HG03565 (cell line): ENCODE results near the gene POLR2J.
"Not testable (repeated sequence)": the region's sequence is repeated elsewhere in the genome, so short reads cannot be mapped to it uniquely, and the experiment has no call there.

Source experiments
- ATAC-seq: cut with Tn5 transposase; IDR thresholded peaks from one replicate; pipeline ENCODE4 v1.9.1; 2021; ENCODE audit warnings: mild to moderate bottlenecking, moderate library complexity; ENCODE audit not compliant: unreplicated experiment

Gene POLR2J

GRCh38 chr7:102467581-102468477 lies 10.9 kb downstream of the POLR2J start:
- no peak for ATAC-seq

GRCh38 chr7:102466097-102466496 lies 12.6 kb downstream of the POLR2J start:
- no peak for ATAC-seq

GRCh38 chr7:102464577-102465280 lies 14.0 kb downstream of the POLR2J start, which contains the start of the genes ALKBH4 and LRWD1:
TSS of gene ALKBH4 (minus strand) at chr7:102464863. CDS start at chr7:102464836, 27 bp downstream.
TSS of gene LRWD1 (plus strand) at chr7:102464984. CDS start at chr7:102465081, 97 bp downstream.
- peak; percentile 80 for ATAC-seq

- ATAC-seq, result no peak
Observed at GRCh38 chr7:102463841-102464576, 14.7 kb downstream of the POLR2J start.

- ATAC-seq, result no peak
Observed at GRCh38 chr7:102460467-102460866, 18.3 kb downstream of the POLR2J start.

- no peak for ATAC-seq
Observed at GRCh38 chr7:102459221-102459844, 19.4 kb downstream of the POLR2J start.

GRCh38 chr7:102457352-102457924 lies 21.3 kb downstream of the POLR2J start:
- no peak for ATAC-seq

- no peak for ATAC-seq
Observed at GRCh38 chr7:102456327-102456726, 22.4 kb downstream of the POLR2J start.

GRCh38 chr7:102455596-102455995 lies 23.1 kb downstream of the POLR2J start:
- ATAC-seq, result no peak

GRCh38 chr7:102454932-102455331 lies 23.8 kb downstream of the POLR2J start:
- ATAC-seq, result not testable (repeated sequence)

GRCh38 chr7:102454468-102454867 lies 24.3 kb downstream of the POLR2J start:
- no peak for ATAC-seq

- ATAC-seq, result no peak
Observed at GRCh38 chr7:102453319-102453718, 25.4 kb downstream of the POLR2J start.

- ATAC-seq, result no peak
Observed at GRCh38 chr7:102452451-102452850, 26.3 kb downstream of the POLR2J start.

- ATAC-seq, result no peak
Observed at GRCh38 chr7:102451371-102452054, 27.2 kb downstream of the POLR2J start.

- no peak for ATAC-seq
Observed at GRCh38 chr7:102450242-102450641, 28.5 kb downstream of the POLR2J start.

GRCh38 chr7:102449136-102449535 lies 29.6 kb downstream of the POLR2J start:
- no peak for ATAC-seq

- ATAC-seq, result no peak
Observed at GRCh38 chr7:102447311-102447710, 31.4 kb downstream of the POLR2J start.

- no peak for ATAC-seq
Observed at GRCh38 chr7:102446387-102447156, 32.1 kb downstream of the POLR2J start.

- ATAC-seq, result no peak
Observed at GRCh38 chr7:102445674-102446071, 33.0 kb downstream of the POLR2J start.
